SJSA1 (cell line): ENCODE data around the gene HOXD10. TPM values are rescaled to one million over a fixed set of nuclear protein-coding genes. Genes with fewer than 3 reads are reported as not detected.

Experiments used
- DNase-seq, 2 experiments: peaks; one replicate each; pipeline ENCODE4 v3.0.0-alpha.2; 2015 to 2020; ENCODE audit warnings: low spot score in 2 of 2, low read depth in 1 of 2
- H3K27ac ChIP-seq: fragments of 250-450 bp; sonication (Bioruptor Pico); 2 replicates; pipeline ENCODE4 v1.5.1; 2020; ENCODE audit warnings: mild to moderate bottlenecking, moderate library complexity
- H3K27me3 ChIP-seq: fragments of 250-450 bp; sonication (Bioruptor Pico); replicated peaks from 2 replicates; pipeline ENCODE4 v1.5.1; 2020; ENCODE audit warnings: mild to moderate bottlenecking, moderate library complexity
- H3K36me3 ChIP-seq: fragments of 250-450 bp; sonication (Bioruptor Pico); 2 replicates; pipeline ENCODE4 v1.5.1; 2020; ENCODE audit warnings: mild to moderate bottlenecking
- H3K4me1 ChIP-seq: fragments of 250-450 bp; sonication (Bioruptor Pico); replicated peaks from 2 replicates; pipeline ENCODE4 v1.6.1; 2021; ENCODE audit warnings: mild to moderate bottlenecking
- H3K4me3 ChIP-seq: fragments of 250-450 bp; sonication (Bioruptor Pico); 2 replicates; pipeline ENCODE4 v1.5.1; 2020; ENCODE audit warnings: mild to moderate bottlenecking
- H3K9me3 ChIP-seq: fragments of 250-450 bp; sonication (Bioruptor Pico); replicated peaks from 2 replicates; pipeline ENCODE4 v1.5.1; 2020; ENCODE audit warnings: mild to moderate bottlenecking
- total RNA-seq: library from RNA; depleted of rRNA; stranded (reverse); fragments of >200 nt; shearing (Covaris generic); gene quantifications from 2 replicates; pipeline ENCODE4 v1.2.3, GENCODE V29; 2014

Gene HOXD10
- total RNA-seq, 1 experiment from 2014 or later, result not detected

DNA sequence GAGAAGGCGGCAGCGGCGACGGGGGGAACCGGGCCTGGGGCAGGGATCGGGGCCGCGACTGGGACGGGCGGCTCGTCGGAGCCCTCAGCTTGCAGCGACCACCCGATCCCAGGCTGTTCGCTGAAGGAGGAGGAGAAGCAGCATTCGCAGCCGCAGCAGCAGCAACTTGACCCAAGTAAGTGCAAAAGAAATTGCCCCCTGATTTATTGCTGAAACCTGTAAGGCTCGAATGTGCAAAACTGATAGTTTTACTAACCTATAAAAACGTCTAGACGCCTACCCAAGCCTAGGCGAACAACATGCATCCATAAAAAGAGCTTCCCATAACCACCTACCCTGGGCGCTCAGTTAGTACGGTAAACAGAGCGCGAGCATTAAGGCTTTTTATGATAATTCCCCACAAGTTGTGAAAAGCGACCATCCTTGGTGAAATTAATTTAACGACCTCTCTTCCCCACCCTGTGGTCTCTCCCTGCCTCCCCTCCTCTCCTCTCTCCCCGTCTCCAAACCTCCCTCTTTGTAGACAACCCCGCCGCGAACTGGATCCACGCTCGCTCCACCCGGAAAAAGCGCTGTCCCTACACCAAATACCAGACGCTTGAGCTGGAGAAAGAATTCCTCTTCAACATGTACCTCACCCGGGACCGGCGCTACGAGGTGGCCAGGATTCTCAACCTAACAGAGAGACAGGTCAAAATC is 7.0 kb downstream of the HOXD10 start:
- Histone ChIP-seq H3K4me3 (peak overlapping the region; percentile 49), H3K27me3 (peaks cover 16% of the 10 kb centered on the region; the same call in 1 of the 2 replicates), H3K36me3 (no peaks in the 10 kb centered on the region), H3K27ac (no peak overlapping the region), H3K4me1 (peaks cover 10% of the 10 kb centered on the region), H3K9me3 (no peaks in the 10 kb centered on the region)
- no peak for DNase-seq

DNA sequence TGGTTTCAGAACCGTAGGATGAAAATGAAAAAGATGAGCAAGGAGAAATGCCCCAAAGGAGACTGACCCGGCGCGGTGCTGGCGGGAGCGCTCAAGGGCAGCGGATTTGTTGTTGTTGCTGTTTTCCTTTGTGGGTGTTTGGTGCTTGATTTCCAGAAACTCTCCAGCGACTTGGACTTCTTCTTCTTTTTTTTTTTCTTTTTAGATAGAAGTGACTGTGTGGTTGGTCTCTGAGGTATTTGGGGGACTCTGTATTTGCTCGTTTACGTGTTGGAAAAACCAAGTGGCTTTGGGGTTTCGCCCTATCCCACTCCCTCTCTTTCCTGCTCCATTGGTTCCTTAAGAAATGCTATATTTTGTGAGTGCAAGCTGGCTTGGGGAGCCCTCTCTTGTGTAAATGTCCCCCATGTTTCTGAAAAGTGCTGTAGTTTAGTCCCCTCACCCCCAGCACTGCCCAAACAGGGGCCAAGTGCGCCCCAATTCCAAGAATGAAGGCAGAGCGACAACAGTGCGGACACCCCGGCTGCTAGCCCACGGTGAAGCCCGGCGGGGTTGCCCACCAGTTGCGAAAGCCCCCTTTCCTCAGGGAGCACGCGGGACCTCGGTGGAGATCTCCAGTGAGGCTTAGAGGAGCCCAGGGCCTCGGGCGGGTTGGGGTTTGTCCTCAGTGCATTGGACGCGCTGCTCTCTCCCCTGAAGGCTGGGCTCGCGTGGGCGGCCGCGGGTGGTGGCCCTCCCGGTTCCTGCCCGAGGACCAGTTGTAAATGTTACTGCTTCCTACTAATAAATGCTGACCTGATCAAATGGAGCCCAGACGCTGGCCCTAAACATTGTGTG is 7.8 kb downstream of the HOXD10 start:
- no peak overlapping the region for H3K4me3 ChIP-seq
- no peak for DNase-seq
- H3K27me3 ChIP-seq, result peaks cover 16% of the 10 kb centered on the region; the same call in 1 of the 2 replicates
- peaks cover 18% of the 10 kb centered on the region for H3K4me1 ChIP-seq
- H3K36me3 ChIP-seq, result no peaks in the 10 kb centered on the region
- no peak overlapping the region for H3K27ac ChIP-seq
- no peaks in the 10 kb centered on the region for H3K9me3 ChIP-seq

DNA sequence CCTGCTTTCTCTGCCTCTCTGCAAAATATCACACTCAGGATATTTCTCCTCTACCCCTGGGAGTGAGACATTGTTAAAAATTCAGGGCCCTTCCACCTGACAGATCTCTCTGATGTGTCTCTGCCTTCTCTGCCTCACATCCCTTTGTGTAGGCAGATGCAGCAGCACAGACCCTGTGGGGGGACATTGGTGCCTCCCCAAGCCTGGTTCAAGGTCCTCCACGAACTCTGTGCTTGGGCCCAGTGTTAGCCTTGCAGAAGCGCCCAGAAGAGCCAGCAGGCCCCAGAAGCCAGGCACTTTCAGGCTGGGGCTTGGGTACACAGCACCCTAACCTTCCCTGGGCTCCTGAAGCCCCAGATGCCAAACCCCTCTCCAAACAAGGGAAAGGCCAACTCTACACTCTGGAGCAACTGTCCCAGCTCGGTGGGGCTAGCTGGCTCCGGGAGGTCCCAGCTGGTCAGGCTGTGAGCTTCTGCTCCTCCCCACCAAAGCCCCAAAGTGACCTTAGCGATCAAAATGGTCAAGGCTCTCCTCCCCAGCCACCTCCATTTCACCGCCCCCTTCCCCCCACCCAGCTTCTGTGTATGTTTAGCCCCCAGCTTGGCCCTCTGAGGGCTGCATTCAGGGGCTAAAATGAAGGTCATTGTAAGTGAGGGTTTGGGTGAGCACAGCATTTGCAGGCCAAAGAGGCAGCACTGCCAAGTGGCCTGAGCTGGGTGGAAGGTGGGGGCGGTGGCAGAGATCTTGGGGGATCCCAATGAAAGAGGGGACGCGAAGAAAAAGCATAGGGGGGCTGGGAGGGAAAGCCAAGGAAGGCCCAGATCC is 8.6 kb downstream of the HOXD10 start:
- Histone ChIP-seq H3K4me1 (peaks cover 19% of the 10 kb centered on the region), H3K27ac (no peak overlapping the region), H3K9me3 (no peaks in the 10 kb centered on the region), H3K27me3 (peaks cover 13% of the 10 kb centered on the region; the same call in 1 of the 2 replicates), H3K4me3 (no peak overlapping the region), H3K36me3 (peaks cover under 1% of the 10 kb centered on the region)
- DNase-seq, result no peak

GRCh38 chr2:176125772-176126054 is 9.1 kb downstream of the HOXD10 start:
- H3K4me1 ChIP-seq, result peaks cover 19% of the 10 kb centered on the region
- no peak for DNase-seq
- no peaks in the 10 kb centered on the region for H3K9me3 ChIP-seq
- H3K36me3 ChIP-seq, result peaks cover 4% of the 10 kb centered on the region
- H3K4me3 ChIP-seq, result no peak overlapping the region
- no peak overlapping the region for H3K27ac ChIP-seq
- peaks cover 10% of the 10 kb centered on the region; the same call in 1 of the 2 replicates for H3K27me3 ChIP-seq

- H3K4me3 ChIP-seq, result no peak overlapping the region
- peaks cover 5% of the 10 kb centered on the region for H3K36me3 ChIP-seq
- H3K4me1 ChIP-seq, result peaks cover 17% of the 10 kb centered on the region
- DNase-seq, result peak in 1 of 2 experiments; percentile 52
- no peaks in the 10 kb centered on the region for H3K9me3 ChIP-seq
- 0 out of 2 replicates have a peak, but pooled peaks cover 4% of the 10 kb centered on the region for H3K27me3 ChIP-seq
- H3K27ac ChIP-seq, result no peak overlapping the region
These were observed 10.6 kb downstream of the HOXD10 start for GRCh38 chr2:176126929-176127773.

GRCh38 chr2:176127774-176128072 is 11.1 kb downstream of the HOXD10 start:
- Histone ChIP-seq H3K9me3 (no peaks in the 10 kb centered on the region), H3K36me3 (peaks cover 8% of the 10 kb centered on the region), H3K27me3 (0 out of 2 replicates have a peak, but pooled peaks cover 4% of the 10 kb centered on the region), H3K27ac (no peak overlapping the region), H3K4me3 (no peak overlapping the region), H3K4me1 (peaks cover 17% of the 10 kb centered on the region)
- no peak for DNase-seq

GRCh38 chr2:176128172-176128981 is 11.8 kb downstream of the HOXD10 start:
- DNase-seq, result no peak
- H3K9me3 ChIP-seq, result no peaks in the 10 kb centered on the region
- peaks cover 12% of the 10 kb centered on the region for H3K4me1 ChIP-seq
- 0 out of 2 replicates have a peak, but pooled peaks cover 1% of the 10 kb centered on the region for H3K27me3 ChIP-seq
- H3K4me3 ChIP-seq, result peak overlapping the region; percentile 90; the same call in 1 of the 2 replicates
- H3K36me3 ChIP-seq, result peaks cover 8% of the 10 kb centered on the region
- no peak overlapping the region for H3K27ac ChIP-seq

GRCh38 chr2:176128982-176129796 is 12.6 kb downstream of the HOXD10 start, which contains the start of gene HOXD8:
Gene HOXD8, plus strand, starts transcription at chr2:176129705. Its CDS starts 662 bp downstream, at chr2:176130367.
- peak within 1 kb of the TSS; percentile 71 for H3K27ac ChIP-seq
- peak within 1 kb of the TSS; percentile 90 for H3K4me3 ChIP-seq
- no peaks in the 10 kb centered on the region for H3K9me3 ChIP-seq
- peaks cover 8% of the 10 kb centered on the region for H3K36me3 ChIP-seq
- H3K4me1 ChIP-seq, result peaks cover 12% of the 10 kb centered on the region
- no peaks in the 10 kb centered on the region for H3K27me3 ChIP-seq
- DNase-seq, result peak; percentile 83 to 84

DNA sequence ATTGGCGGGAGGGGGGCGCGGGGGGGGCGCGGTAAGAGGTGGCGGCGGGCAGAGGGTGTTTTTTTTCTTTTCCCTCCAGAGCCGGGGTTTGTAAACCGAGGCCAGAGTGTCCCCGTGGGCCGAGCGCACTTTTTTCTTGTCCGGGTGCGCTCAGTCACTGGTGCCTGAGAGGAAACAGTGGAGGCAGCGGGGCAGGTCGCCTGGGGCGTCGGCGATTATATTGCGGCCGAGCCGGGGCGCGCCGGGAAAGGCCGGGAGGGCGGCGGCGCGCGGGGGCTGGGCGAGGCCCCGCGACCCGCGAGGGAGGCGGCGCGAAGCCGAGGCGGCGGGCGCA is 13.2 kb downstream of the HOXD10 start:
- peaks cover 13% of the 10 kb centered on the region for H3K36me3 ChIP-seq
- H3K4me3 ChIP-seq, result peak overlapping the region; percentile 90
- H3K27me3 ChIP-seq, result no peaks in the 10 kb centered on the region
- no peaks in the 10 kb centered on the region for H3K9me3 ChIP-seq
- H3K4me1 ChIP-seq, result peaks cover 15% of the 10 kb centered on the region
- peak overlapping the region; percentile 71 for H3K27ac ChIP-seq
- DNase-seq, result no peak

- Histone ChIP-seq H3K27me3 (no peaks in the 10 kb centered on the region), H3K9me3 (no peaks in the 10 kb centered on the region), H3K4me1 (peaks cover 21% of the 10 kb centered on the region), H3K36me3 (peaks cover 13% of the 10 kb centered on the region), H3K4me3 (peak overlapping the region; percentile 90), H3K27ac (peak overlapping the region; percentile 71)
- DNase-seq, result peak; percentile 64 to 75
These were observed 13.8 kb downstream of the HOXD10 start for GRCh38 chr2:176130147-176130956.
